Activated T-cell treated with anti-CD3 and anti-CD28 coated beads, Interleukin-2, amount 50 U/mL, for 4 hours (primary cell): ENCODE measurements around the gene ABCA2. TPM values are rescaled to one million over a fixed set of nuclear protein-coding genes. Genes with fewer than 3 reads are reported as not detected.

Experiments used
- ATAC-seq, 2 donors: fragments of 200-7000 bp; cut with Tn5 transposase; one replicate each; pipeline ENCODE4 v1.10.0; 2021
- DNase-seq: peaks from one replicate; pipeline ENCODE4 v3.0.0-alpha.2; 2020
- H3K27me3 Mint-ChIP-seq: one replicate; pipeline ENCODE4 v1.8.0; 2021; ENCODE audit warnings: low read depth, mixed read lengths
- H3K36me3 Mint-ChIP-seq: one replicate; pipeline ENCODE4 v1.8.0; 2022; ENCODE audit warnings: mixed read lengths; ENCODE audit not compliant: insufficient read depth
- H3K4me1 Mint-ChIP-seq: one replicate; pipeline ENCODE4 v1.8.0; 2021; ENCODE audit warnings: low read depth, mixed read lengths
- H3K4me3 Mint-ChIP-seq: one replicate; pipeline ENCODE4 v1.8.0; 2021; ENCODE audit warnings: mild to moderate bottlenecking, moderate library complexity, mixed read lengths
- H3K9me3 Mint-ChIP-seq: one replicate; pipeline ENCODE4 v1.8.0; 2021; ENCODE audit warnings: mixed read lengths
- total RNA-seq, 3 donors: library from RNA; stranded (reverse); gene quantifications; one replicate each; pipeline ENCODE4 v1.2.1, GENCODE V29; 2021

ABCA2 gene
- total RNA-seq, 3 donors from 2014 or later: 9.1 to 15.3 (median 14.3) TPM

DNA sequence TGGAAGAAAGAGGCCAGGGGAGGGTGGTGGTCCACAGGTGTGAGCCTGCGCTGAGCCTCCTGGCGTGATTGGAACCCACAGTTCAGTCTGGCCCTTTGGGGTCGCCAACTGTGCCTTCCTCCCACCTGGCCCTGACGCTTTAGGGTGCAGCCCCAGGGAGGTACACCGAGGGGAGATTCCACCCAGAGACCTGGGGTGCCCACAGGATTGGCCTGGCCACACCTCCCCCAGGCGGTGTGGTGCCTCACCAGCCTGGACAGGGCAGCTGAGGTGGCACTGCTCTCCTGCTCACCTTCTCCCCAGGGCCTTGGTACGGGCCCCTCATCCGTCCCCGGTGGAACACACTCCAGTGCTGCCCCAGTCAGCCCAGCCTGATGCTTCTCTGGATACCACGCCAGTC lies 30.7 kb downstream of the ABCA2 start:
- peaks cover 40% of the 10 kb centered on the region for H3K4me1 Mint-ChIP-seq
- H3K4me3 Mint-ChIP-seq: peak overlapping the region; percentile 56
- no peak for ATAC-seq
- peaks cover 2% of the 10 kb centered on the region for H3K36me3 Mint-ChIP-seq
- H3K9me3 Mint-ChIP-seq: no peaks in the 10 kb centered on the region
- no peak for DNase-seq
- no peaks in the 10 kb centered on the region for H3K27me3 Mint-ChIP-seq

DNA sequence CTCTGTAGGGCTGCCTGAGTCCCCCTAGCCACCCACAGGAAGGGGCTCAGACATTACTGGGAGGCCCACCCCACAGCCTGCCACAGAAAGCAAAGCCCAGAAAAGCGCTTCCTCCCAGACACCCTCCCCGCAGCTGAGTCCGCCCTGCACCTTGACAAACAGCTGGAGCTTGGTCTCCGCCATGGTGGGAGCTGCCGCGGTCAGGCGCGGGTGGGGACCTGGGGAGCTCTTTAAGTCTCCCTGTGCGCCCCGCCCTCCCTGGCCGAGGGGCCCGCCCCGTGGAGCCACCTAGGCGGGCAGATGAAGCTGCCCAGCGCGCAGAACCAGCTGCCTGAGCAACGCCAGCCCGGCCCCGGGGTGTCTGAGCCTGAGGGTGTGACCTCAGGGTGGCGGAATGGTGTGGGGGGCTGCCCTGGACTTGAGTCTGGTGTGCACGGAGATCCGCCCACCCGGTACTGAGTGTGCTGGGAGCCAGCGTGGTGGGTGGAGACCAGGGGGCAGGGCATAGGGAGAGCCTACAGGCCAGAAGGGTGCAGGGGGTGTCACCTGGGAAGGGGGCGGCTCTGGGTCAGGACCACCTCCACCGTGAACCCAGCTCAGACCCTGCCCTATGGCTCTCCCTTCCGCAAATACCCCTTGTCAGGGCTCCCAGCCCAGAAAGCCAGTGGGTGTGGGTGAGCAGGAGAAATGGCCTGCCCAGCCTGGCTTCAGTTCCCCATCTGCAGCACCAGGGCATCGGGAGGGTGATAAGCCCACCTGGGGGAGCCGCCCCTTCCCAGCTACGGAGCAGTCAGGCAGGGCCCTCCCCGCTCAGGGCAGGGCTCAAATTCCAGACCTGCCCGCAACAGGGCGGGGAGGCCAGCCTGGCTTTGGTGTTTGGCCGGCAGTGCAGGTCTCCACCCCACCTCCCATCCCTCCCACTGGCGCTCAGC lies 31.4 kb downstream of the ABCA2 start, which contains the start of gene CLIC3:
CLIC3 (minus strand) TSS at position 208 of the 932 bp plus-strand sequence; CDS start at position 183, 25 bp downstream.
- no peaks in the 10 kb centered on the region for H3K9me3 Mint-ChIP-seq
- peak within 1 kb of the TSS; percentile 62 for H3K4me3 Mint-ChIP-seq
- H3K4me1 Mint-ChIP-seq: peaks cover 40% of the 10 kb centered on the region
- H3K27me3 Mint-ChIP-seq: no peaks in the 10 kb centered on the region
- peaks cover 2% of the 10 kb centered on the region for H3K36me3 Mint-ChIP-seq
- ATAC-seq (no peak), DNase-seq (peak; percentile 40)

DNA sequence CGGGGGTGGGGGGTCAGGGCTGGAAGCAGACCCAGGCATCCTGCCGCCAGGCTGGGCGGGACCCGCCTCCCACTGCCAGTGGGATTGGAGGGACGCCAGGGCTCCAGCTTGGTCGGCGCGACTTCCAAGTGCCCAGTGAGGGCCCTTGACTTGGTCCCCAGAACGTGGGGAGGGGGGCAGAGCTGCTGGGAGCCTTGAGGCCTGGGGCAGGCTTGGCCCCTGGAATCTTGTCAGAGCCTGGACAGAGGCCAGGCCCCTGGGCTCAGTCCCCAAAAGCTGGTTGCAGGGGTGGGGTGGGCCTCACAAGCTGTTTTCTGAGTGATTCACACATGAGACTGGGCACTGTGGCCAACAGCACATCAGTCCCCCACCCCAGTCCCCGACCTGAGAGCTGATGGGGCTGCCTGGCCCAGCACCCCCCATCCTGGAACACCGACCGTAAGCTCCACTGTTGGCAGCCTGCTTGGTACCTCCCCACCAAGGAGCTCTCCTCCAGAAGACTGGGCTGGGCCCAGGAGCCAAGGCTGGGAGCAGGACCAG lies 32.2 kb downstream of the ABCA2 start:
- Mint-ChIP-seq H3K9me3 (no peaks in the 10 kb centered on the region), H3K27me3 (no peaks in the 10 kb centered on the region), H3K4me1 (peaks cover 47% of the 10 kb centered on the region), H3K36me3 (peaks cover 2% of the 10 kb centered on the region), H3K4me3 (peak overlapping the region; percentile 62)
- no peak for ATAC-seq
- DNase-seq: no peak

DNA sequence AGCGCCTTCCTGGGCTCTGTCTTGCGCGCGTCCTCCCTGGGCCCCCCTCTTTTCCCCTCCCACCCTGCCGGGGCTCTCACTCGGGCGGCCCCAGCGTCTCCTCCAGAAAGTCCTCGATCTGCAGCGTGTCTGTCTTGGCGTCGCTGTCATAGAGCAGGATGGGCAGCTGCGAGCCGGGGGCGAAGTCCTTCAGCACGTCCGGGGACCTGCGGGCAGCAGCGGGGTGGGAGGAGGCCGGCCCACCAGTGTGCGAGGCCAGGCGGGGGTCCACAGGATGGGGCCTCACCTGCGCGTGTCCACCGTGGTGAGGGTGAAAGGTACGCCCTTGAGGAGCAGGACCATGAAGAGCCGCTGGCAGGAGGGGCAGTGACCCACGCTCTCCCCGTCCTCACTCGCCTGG lies 32.7 kb downstream of the ABCA2 start:
- H3K36me3 Mint-ChIP-seq: peaks cover 2% of the 10 kb centered on the region
- peaks cover 43% of the 10 kb centered on the region for H3K4me1 Mint-ChIP-seq
- ATAC-seq: no peak
- no peaks in the 10 kb centered on the region for H3K9me3 Mint-ChIP-seq
- DNase-seq: no peak
- H3K27me3 Mint-ChIP-seq: no peaks in the 10 kb centered on the region
- no peak overlapping the region for H3K4me3 Mint-ChIP-seq

DNA sequence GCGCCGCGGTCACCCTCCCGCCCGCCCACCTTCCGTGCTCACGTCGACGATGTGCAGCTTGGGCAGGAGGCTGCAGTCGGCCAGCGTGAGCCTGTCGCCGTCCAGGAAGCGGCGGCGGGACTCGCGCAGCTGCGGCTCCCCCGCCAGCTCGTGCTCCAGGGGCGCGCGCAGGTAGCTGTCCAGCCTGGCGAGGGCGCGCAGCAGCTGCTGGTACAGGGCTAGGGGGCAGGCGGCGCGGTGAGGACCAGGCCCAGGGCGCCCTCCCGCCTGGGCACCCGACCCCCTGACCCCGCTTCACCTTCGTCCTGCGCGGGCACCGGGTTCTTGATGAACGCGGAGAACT lies 33.2 kb downstream of the ABCA2 start:
- ATAC-seq: no peak
- no peak for DNase-seq
- H3K36me3 Mint-ChIP-seq: peaks cover 2% of the 10 kb centered on the region
- peaks cover 38% of the 10 kb centered on the region for H3K4me1 Mint-ChIP-seq
- no peak overlapping the region for H3K4me3 Mint-ChIP-seq
- no peaks in the 10 kb centered on the region for H3K27me3 Mint-ChIP-seq
- H3K9me3 Mint-ChIP-seq: no peaks in the 10 kb centered on the region

DNA sequence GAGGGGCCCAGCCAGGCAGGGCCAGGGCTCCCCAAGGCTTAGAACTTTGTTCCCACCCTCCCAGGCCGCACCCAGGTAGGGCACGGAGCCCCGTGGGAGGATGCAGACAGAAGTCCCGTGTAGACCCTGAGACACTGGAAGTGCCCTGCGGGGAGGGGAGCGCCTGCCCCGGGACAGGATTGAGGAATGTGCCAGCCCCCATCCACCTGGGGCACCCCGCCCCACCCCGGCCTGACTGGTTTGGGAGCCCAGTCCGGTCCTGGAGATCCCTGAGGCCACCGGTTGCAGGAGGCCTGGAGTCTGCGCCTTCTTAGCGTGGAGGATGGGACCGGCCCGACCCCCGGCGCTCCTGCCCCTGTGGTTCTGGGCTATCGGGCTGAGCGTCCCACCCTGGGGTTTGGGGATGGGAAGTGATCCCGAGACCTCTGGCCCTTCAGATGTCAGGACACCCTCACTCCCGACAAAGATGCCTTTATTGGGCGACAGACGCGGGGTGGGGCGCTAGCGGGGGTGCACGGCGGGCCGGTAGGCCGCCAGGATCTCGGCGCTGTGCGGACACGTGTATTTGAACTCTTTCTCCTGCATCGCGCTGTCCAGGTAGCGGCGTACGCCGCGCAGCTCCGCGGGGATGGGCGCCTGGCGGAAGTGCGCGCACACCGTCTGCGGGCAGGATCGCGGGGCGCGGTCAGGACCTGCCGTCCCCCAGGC lies 33.7 kb downstream of the ABCA2 start:
- Mint-ChIP-seq H3K4me3 (no peak overlapping the region), H3K36me3 (peaks cover 2% of the 10 kb centered on the region), H3K27me3 (no peaks in the 10 kb centered on the region), H3K4me1 (peaks cover 38% of the 10 kb centered on the region), H3K9me3 (no peaks in the 10 kb centered on the region)
- DNase-seq (no peak), ATAC-seq (no peak)

DNA sequence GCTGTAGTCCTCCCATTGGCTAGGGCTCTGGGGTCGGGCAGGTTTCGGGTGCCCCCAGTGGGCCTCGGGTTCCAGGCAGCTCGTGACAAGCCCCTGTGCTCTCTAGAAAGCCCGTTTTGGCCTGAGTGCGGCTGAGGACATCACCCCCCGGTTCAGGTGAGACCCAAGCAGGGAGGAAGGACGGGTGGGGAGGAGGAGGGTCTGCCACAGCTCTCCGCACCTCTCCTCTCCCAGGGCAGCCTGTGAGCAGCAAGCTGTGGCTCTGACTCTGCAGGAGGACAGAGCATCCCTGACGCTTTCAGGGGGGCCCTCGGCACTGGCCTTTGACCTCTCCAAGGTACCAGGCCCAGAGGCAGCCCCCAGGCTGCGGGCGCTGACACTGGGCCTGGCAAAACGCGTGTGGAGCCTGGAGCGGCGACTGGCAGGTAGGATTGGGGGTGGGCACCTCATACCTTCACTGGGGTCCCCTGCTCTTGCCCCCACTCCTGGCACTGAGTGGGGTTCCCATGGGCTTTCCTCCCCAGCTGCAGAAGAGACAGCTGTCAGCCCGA lies 35.1 kb downstream of the ABCA2 start:
- no peak for ATAC-seq
- Mint-ChIP-seq H3K36me3 (peaks cover 2% of the 10 kb centered on the region), H3K4me3 (peak overlapping the region; percentile 87), H3K9me3 (no peaks in the 10 kb centered on the region), H3K4me1 (peaks cover 33% of the 10 kb centered on the region), H3K27me3 (no peaks in the 10 kb centered on the region)
- DNase-seq: no peak

DNA sequence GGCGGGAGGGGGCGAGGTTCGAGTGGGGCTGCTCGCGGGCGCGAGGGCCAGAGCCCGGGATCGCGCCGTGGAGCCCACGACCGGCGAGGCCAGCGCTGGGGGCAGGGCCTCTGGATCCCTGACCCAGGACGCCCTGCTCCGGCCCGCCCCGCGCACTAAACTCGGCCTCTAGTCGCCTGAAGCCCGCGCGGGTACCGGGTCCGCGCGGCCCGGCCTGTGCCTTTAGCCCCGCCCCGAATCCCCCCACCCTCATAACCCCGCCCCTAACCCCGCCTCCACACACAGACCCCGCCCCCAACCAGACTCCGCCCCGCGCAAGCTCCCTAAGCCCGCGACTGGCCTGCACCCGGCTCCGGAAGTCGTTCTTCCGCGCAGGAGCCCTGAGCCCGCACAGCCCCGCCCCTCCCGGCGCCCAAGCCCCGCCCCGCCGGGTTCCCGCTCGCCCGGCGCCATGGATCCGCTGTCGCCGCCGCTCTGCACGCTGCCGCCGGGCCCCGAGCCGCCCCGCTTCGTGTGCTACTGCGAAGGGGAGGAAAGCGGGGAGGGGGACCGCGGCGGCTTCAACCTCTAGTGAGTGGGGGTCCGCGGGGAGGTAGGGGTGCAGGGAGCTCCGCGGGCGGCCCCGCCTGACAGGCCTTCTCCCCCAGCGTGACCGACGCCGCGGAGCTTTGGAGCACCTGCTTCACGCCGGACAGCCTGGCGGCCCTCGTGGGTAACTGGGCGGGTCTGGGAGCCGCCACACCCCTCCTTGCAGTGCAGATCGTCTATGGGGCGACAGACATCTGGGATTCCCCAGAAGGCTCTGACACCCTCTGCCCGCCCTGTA lies 35.8 kb downstream of the ABCA2 start, which contains the start of gene PAXX:
PAXX (plus strand) TSS at position 430 of the 826 bp plus-strand sequence; CDS start at position 452, 22 bp downstream.
- peak; percentile 94 for DNase-seq
- ATAC-seq: peak; percentile 91
- Mint-ChIP-seq H3K36me3 (peaks cover 2% of the 10 kb centered on the region), H3K4me1 (peaks cover 26% of the 10 kb centered on the region), H3K27me3 (peaks cover under 1% of the 10 kb centered on the region), H3K4me3 (peak within 1 kb of the TSS; percentile 87), H3K9me3 (no peaks in the 10 kb centered on the region)

DNA sequence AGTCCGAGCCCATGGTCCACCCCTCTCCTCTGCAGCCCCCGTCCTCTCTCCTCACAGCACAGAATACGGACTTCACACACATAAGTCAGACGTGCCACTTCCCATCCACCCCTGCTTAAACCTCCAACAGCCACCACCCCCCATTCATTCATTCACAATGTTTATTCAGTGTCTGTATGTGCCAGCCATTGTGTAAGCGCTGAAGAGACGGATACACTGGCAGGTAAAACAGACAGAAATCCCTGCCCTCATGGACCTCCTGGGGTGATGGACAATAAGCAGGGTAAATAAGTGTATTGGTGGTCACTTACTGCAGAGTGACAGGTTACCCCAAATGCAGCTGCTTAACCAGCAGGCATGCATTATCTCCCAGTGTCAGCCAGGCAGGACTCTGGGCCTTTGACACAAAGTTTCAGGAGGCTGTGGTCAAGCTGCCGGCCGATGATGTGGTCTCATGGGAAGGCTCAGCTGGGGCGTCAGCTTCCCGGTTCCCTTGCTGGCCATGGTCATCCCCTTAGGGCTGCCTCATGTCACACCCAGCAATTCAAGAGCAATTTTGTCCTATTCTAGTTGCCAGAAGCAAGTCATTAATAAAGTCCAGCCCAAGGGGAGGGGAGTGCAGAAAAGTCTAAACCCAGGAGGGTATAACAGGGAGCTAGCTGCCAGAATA lies 37.7 kb downstream of the ABCA2 start:
- H3K27me3 Mint-ChIP-seq: peaks cover 7% of the 10 kb centered on the region
- H3K9me3 Mint-ChIP-seq: no peaks in the 10 kb centered on the region
- peak overlapping the region; percentile 79 for H3K4me3 Mint-ChIP-seq
- peaks cover 19% of the 10 kb centered on the region for H3K4me1 Mint-ChIP-seq
- peaks cover 2% of the 10 kb centered on the region for H3K36me3 Mint-ChIP-seq
- DNase-seq (no peak), ATAC-seq (no peak)

DNA sequence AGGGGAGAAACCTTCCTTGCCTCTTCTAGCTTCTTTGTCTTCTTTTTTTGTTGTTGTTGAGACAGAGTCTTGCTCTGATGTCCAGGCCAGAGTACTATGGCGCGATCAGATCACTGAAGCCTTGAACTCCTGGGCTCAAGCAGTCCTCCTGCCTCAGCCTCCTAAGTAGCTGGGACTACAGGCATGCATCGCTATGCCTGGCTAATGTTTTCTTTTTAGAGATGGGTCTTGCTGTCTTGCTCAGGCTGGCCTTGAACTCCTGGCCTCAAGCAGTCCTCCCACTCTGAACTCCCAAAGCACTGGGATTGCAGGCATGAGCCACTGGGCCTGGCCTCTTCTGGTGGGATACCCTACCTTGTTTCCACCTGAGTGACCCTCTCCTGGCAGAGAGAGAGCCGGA lies 39.2 kb downstream of the ABCA2 start:
- no peak overlapping the region for H3K4me3 Mint-ChIP-seq

DNA sequence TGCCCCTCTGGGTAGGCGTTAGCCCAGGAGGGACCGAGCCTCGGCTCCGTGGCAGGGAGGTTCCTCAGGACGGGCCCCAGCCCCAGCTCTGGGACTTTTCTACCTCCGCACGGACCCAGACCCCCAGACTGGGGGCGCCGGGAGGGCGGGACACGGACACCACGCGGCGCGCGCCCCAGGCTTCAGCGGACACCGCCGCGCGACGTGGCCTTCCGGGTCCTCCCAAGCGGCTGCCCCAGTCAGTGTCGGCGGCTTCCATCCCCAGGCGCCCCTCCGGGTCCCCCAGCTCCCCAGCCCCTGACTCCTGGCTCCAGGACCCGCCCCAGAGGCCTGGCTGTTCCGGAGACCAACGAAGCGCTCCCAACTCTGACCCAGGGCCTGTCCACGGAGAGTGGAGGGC lies 42.2 kb downstream of the ABCA2 start:
- Mint-ChIP-seq H3K36me3 (no peaks in the 10 kb centered on the region), H3K27me3 (peaks cover 20% of the 10 kb centered on the region), H3K4me3 (no peak overlapping the region), H3K9me3 (no peaks in the 10 kb centered on the region), H3K4me1 (peaks cover 4% of the 10 kb centered on the region)
- no peak for DNase-seq
- no peak for ATAC-seq

More for the DNA sequence above, 39.2 kb downstream of the ABCA2 start:
- H3K9me3 Mint-ChIP-seq: no peaks in the 10 kb centered on the region
- H3K4me1 Mint-ChIP-seq: peaks cover 18% of the 10 kb centered on the region
- H3K36me3 Mint-ChIP-seq: peaks cover 1% of the 10 kb centered on the region
- peaks cover 10% of the 10 kb centered on the region for H3K27me3 Mint-ChIP-seq
- no peak for ATAC-seq
- no peak for DNase-seq

DNA sequence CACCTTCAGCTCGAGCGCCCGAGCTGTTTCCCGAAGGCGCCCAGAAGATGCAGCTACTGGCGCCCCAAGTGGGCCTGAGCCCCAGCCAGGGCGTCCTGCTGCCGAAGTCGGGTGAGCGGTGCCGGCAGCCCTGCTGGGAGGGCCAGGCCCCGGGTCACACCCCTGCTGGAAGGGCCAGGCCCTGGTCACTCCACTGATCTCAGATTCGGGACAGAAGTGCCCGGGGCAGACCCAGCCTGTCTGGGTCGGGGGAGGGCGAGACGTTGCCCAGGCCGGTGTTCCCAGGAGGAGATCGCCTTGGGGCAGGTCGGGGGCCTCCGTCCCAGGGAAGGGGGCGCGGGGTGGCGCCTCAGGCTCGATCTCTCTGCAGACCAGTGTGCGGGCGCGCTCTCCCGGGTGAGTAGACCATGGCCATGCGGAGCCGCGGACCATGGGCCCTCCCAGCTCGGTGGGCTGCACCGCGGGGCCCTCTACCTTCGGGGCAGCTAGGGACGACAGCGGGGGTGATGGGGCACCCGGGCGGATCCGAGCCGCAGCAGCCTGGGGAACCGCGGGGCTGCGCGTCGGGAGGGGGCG lies 42.9 kb downstream of the ABCA2 start:
- Mint-ChIP-seq H3K36me3 (no peaks in the 10 kb centered on the region), H3K4me1 (peaks cover 4% of the 10 kb centered on the region), H3K9me3 (no peaks in the 10 kb centered on the region), H3K27me3 (peaks cover 20% of the 10 kb centered on the region), H3K4me3 (no peak overlapping the region)
- ATAC-seq (peak; percentile 25 to 48), DNase-seq (no peak)

DNA sequence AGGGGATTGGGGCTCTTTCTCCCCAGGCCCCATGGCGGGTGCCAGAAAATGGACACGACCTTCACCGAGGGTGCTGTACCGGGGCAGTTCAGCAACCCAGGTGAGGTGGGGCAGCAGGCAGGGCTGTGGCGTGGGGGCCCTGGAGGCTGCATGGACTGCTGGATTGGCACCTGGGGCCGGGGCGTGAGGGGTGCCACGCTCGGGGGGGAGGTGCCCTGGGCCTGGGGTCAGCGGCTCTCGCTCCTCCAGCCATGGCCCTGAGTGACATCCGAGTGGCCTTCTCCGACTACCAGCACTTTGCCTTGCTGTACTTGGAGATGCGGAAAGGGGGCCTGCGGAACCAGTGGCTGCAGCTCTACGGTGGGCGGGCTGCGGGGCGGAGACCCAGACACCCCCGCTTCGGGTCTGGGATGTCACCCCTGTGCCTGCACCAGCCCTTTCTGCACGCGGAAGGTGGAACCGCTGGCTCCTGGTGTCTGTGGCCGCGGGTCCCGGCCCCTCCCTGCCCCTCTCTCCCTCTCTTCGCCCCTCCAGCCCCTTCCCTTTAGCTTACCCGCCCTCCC lies 43.5 kb downstream of the ABCA2 start:
- DNase-seq (no peak), ATAC-seq (peak in 1 of 2 donors; percentile 5)
- Mint-ChIP-seq H3K4me1 (peaks cover 4% of the 10 kb centered on the region), H3K36me3 (no peaks in the 10 kb centered on the region), H3K27me3 (peaks cover 20% of the 10 kb centered on the region), H3K4me3 (no peak overlapping the region), H3K9me3 (no peaks in the 10 kb centered on the region)
